H1 (cell line): ENCODE results near the gene DARS2.

Experiments
- CTCF ChIP-seq, 3 experiments: IDR thresholded peaks; 1 replicate in 2 of 3; 2 replicates in 1 of 3; pipeline versions ENCODE4 v1.5.1 to v1.6.1; 2011; ENCODE audit warnings: low read length in 3 of 3, mild to moderate bottlenecking in 3 of 3, inconsistent platforms in 2 of 3, low read depth in 1 of 3, moderate library complexity in 1 of 3; ENCODE audit not compliant: insufficient read depth in 1 of 3; ENCODE audit errors: control extremely low read depth in 1 of 3
- KDM5A ChIP-seq: fragments of 200-600 bp; IDR thresholded peaks from 2 replicates; pipeline ENCODE4 v1.7.1; 2012; ENCODE audit warnings: mild to moderate bottlenecking, low read length, inconsistent platforms, mixed read lengths
- MAFK ChIP-seq: IDR thresholded peaks from 2 replicates; pipeline ENCODE4 v1.6.1; 2012; ENCODE audit warnings: low read depth, mild to moderate bottlenecking, improper control_type of control experiment, low read length
- POLR2AphosphoS5 ChIP-seq: IDR thresholded peaks from 2 replicates; pipeline ENCODE4 v1.6.1; 2011; ENCODE audit warnings: low read depth, low read length
- RBBP5 ChIP-seq: IDR thresholded peaks from 2 replicates; pipeline ENCODE4 v1.7.1; 2012; ENCODE audit warnings: low read depth, mild to moderate bottlenecking, inconsistent platforms, low read length, moderate library complexity, borderline replicate concordance
- TEAD4 ChIP-seq: IDR thresholded peaks from 2 replicates; pipeline ENCODE4 v1.6.1; 2012; ENCODE audit warnings: low read depth, low read length, inconsistent platforms, mixed read lengths
- USF2 ChIP-seq: IDR thresholded peaks from 2 replicates; pipeline ENCODE4 v1.6.1; 2011; ENCODE audit warnings: low read length, improper control_type of control experiment

DNA sequence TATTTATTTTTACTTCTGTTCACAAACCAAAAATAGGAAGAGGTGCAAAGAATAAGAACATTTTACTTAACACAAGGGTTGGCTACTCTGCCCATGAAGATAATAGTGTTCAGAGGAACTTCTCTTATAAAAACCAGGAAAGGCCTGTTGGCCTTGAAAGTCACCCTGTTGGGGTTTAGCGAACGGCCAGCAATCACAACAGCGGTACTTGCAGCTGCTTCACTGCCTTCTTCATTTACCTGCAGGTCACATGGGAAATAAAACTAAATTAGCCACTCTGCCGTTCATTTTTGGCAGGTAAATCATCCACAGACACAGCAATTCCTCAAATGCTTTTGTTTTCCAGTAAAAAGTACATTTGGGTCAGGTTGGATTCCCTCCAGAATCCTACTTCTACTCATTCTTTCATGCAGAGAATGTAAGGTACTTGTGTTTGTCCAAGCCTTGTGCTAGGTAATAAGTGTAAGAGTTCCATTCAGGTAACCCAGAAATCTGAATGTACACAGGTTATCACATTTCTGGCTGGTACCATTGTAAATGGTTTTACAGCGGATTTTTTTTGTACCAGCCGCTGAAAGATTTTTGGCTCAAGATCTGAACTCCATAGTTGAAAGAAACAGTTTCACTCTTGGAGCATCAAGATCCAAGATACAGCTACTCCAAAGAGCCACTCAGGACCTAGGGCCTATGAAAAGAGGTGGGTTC is 79.5 kb downstream of the DARS2 start:
- TF ChIP-seq RBBP5 (no peak), TEAD4 (no peak), USF2 (no peak), CTCF (IDR thresholded peaks at IDR 0.05; ENCODE audit: control extremely low read depth in 1 of 3, insufficient read depth in 1 of 3, low read depth in 1 of 3, low read length in 3 of 3) (no peak), KDM5A (no peak), POLR2AphosphoS5 (no peak), MAFK (no peak)
